K562 (cell line): ENCODE data around the gene RPL21. TPM values are rescaled to one million over a fixed set of nuclear protein-coding genes. Genes with fewer than 3 reads are reported as not detected.

Source experiments
- DACH1 ChIP-seq: fragments of 450-650 bp; IDR thresholded peaks from 2 replicates; pipeline ENCODE4 v1.6.1; 2018; ENCODE audit not compliant: partially characterized antibody
- ETV1 ChIP-seq: fragments of 450-650 bp; conservative IDR thresholded peaks from 2 replicates; pipeline ENCODE4 v1.6.1; 2016; ENCODE audit warnings: missing genetic modification characterization, control low read depth, low read depth, missing compliant biosample characterization
- ZNF699 ChIP-seq: fragments of 250-450 bp; sonication (Bioruptor Pico); IDR thresholded peaks from 2 replicates; pipeline ENCODE4 v1.8.0; 2021; ENCODE audit warnings: mild to moderate bottlenecking, moderate library complexity; ENCODE audit not compliant: insufficient replicate concordance
- polyA plus RNA-seq, 8 experiments: library from polyadenylated mRNA; depleted of rRNA in 4 of 8; stranded (reverse) in 5 of 8; unstranded in 3 of 8; fragments of >200 nt; fragmentation: Nextera tagmentation in 2 of 8; fragmentation: Illumina TruSeq in 1 of 8; extraction: Ambion mirVana in 2 of 8; extraction: Trizol in 1 of 8; gene quantifications; 2 replicates each; pipeline versions ENCODE4 v1.2.1 to v1.2.3, GENCODE V29; 2011 to 2014; ENCODE audit warnings: inconsistent platforms in 1 of 8, missing spikeins in 1 of 8
- total RNA-seq, 7 experiments: library from RNA; depleted of rRNA in 6 of 7; stranded (reverse); fragments of >200 nt in 6 of 7; fragmentation: Illumina TruSeq in 2 of 7; extraction: Trizol in 2 of 7; gene quantifications; 2 replicates each; pipeline versions ENCODE4 v1.2.1 to v1.2.3, GENCODE V29; 2011 to 2021; ENCODE audit warnings: low replicate concordance in 1 of 7
- TF ChIP-seq, protein P1 (sequence below), 2 experiments: fragments of 450-650 bp in 1 of 2; sonication (generic) in 1 of 2; formaldehyde crosslinking in 1 of 2; IDR thresholded peaks in 1 of 2; conservative IDR thresholded peaks in 1 of 2; 2 replicates each; pipeline versions ENCODE4 v1.6.1 to v1.8.1; 2016 to 2023; ENCODE audit warnings: mild to moderate bottlenecking in 2 of 2, moderate library complexity in 2 of 2, inconsistent platforms in 1 of 2, missing genetic modification reagents in 1 of 2
- TF ChIP-seq, protein P2 (sequence below): fragments of 250-450 bp; sonication (Bioruptor Pico); IDR thresholded peaks from 2 replicates; pipeline ENCODE4 v1.8.0; 2021; ENCODE audit warnings: borderline replicate concordance, mild to moderate bottlenecking, moderate library complexity; ENCODE audit not compliant: poor library complexity, severe bottlenecking
- TF ChIP-seq, protein P3 (sequence below): fragments of 250-450 bp; sonication (Bioruptor Pico); IDR thresholded peaks from 2 replicates; pipeline ENCODE4 v1.4.0; 2020
- TF ChIP-seq, protein P4 (sequence below): fragments of 250-450 bp; sonication (Bioruptor Pico); IDR thresholded peaks from 2 replicates; pipeline ENCODE4 v1.8.0; 2021; ENCODE audit warnings: moderate library complexity, mild to moderate bottlenecking, inconsistent platforms

The RPL21 gene
- total and polyA plus RNA-seq, 9 of the 15 experiments (the other 6 are each of a cell fraction or from before 2014, with no cell fraction given), result 622 to 4,203 (median 1,676) TPM

DNA sequence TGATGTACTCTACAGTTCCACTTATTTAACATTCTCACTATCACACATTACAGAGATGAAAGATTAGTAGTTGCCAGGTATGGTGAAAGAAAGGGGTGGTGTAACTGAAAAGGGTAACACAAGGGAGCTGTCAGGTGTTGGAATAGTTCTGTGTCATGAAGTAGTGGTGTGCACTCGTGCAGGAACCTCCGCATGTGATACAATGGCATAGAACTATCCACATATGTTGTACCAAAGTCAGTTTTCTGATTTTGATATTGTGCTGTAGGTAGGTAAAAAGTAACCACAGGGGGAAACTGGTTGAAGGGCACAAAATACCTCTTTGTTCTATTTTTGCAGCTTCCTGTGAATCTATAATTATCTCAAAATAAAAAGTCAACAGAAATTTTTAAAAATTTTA, 24.4 kb upstream of the RPL21 start (continued):
- TF ChIP-seq, protein P1, sequence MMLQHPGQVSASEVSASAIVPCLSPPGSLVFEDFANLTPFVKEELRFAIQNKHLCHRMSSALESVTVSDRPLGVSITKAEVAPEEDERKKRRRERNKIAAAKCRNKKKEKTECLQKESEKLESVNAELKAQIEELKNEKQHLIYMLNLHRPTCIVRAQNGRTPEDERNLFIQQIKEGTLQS (IDR thresholded peaks at IDR 0.05), result no peak
- TF ChIP-seq, protein P1 (CRISPR knock-in tag; conservative IDR thresholded peaks at IDR 0.05), result no peak
- TF ChIP-seq ZNF699 (no peak), DACH1 (no peak), ETV1 (tag) (no peak)
- TF ChIP-seq, protein P2, sequence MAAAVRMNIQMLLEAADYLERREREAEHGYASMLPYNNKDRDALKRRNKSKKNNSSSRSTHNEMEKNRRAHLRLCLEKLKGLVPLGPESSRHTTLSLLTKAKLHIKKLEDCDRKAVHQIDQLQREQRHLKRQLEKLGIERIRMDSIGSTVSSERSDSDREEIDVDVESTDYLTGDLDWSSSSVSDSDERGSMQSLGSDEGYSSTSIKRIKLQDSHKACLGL (CRISPR knock-in tag), result no peak
- TF ChIP-seq, protein P3, sequence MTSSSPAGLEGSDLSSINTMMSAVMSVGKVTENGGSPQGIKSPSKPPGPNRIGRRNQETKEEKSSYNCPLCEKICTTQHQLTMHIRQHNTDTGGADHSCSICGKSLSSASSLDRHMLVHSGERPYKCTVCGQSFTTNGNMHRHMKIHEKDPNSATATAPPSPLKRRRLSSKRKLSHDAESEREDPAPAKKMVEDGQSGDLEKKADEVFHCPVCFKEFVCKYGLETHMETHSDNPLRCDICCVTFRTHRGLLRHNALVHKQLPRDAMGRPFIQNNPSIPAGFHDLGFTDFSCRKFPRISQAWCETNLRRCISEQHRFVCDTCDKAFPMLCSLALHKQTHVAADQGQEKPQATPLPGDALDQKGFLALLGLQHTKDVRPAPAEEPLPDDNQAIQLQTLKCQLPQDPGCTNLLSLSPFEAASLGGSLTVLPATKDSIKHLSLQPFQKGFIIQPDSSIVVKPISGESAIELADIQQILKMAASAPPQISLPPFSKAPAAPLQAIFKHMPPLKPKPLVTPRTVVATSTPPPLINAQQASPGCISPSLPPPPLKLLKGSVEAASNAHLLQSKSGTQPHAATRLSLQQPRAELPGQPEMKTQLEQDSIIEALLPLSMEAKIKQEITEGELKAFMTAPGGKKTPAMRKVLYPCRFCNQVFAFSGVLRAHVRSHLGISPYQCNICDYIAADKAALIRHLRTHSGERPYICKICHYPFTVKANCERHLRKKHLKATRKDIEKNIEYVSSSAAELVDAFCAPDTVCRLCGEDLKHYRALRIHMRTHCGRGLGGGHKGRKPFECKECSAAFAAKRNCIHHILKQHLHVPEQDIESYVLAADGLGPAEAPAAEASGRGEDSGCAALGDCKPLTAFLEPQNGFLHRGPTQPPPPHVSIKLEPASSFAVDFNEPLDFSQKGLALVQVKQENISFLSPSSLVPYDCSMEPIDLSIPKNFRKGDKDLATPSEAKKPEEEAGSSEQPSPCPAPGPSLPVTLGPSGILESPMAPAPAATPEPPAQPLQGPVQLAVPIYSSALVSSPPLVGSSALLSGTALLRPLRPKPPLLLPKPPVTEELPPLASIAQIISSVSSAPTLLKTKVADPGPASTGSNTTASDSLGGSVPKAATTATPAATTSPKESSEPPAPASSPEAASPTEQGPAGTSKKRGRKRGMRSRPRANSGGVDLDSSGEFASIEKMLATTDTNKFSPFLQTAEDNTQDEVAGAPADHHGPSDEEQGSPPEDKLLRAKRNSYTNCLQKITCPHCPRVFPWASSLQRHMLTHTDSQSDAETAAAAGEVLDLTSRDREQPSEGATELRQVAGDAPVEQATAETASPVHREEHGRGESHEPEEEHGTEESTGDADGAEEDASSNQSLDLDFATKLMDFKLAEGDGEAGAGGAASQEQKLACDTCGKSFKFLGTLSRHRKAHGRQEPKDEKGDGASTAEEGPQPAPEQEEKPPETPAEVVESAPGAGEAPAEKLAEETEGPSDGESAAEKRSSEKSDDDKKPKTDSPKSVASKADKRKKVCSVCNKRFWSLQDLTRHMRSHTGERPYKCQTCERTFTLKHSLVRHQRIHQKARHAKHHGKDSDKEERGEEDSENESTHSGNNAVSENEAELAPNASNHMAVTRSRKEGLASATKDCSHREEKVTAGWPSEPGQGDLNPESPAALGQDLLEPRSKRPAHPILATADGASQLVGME, result no peak
- TF ChIP-seq, protein P4, sequence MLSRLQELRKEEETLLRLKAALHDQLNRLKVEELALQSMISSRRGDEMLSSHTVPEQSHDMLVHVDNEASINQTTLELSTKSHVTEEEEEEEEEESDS (CRISPR knock-in tag), result no peak
